AG04450 (cell line): ENCODE measurements around the gene SLC25A47. TPM values are rescaled to one million over a fixed set of nuclear protein-coding genes. Genes with fewer than 3 reads are reported as not detected.

ENCODE experiments used
- CTCF ChIA-PET: fragments of 300-600, 350-600 bp; formaldehyde crosslinking; extraction: SDS; loops from one replicate; lab custom pipeline; 2022; ENCODE audit warnings: antibody characterized with exemption, inconsistent platforms; lab: Charles Lee
- POLR2A ChIA-PET: fragments of 350-600 bp; formaldehyde crosslinking; extraction: SDS; loops from one replicate; lab custom pipeline; 2021; ENCODE audit warnings: antibody characterized with exemption, inconsistent platforms; lab: Yijun Ruan, JAX
- DNase-seq: peaks from one replicate; pipeline ENCODE4 v3.0.0-alpha.2; 2011; ENCODE audit warnings: low read depth, low spot score
- H3K27ac ChIP-seq: one replicate; pipeline ENCODE4 v1.5.1; 2012; ENCODE audit warnings: low read depth, low read length, control low read depth
- H3K27me3 ChIP-seq: one replicate; pipeline ENCODE4 v1.6.0; 2012; ENCODE audit warnings: low read length; ENCODE audit not compliant: control insufficient read depth, insufficient read depth
- H3K4me3 ChIP-seq: 2 replicates; pipeline ENCODE4 v1.5.1; 2011; ENCODE audit warnings: mild to moderate bottlenecking, low read depth, low read length, control low read depth
- H3K9me3 ChIP-seq: 2 replicates; pipeline ENCODE4 v1.5.1; 2012; ENCODE audit warnings: low read length; ENCODE audit not compliant: control insufficient read depth, insufficient read depth
- polyA minus RNA-seq: library from RNA; depleted of rRNA, polyadenylated mRNA; stranded (reverse); fragments of >200 nt; gene quantifications from 2 replicates; pipeline ENCODE4 v1.2.3, GENCODE V29; 2011; rRNA and poly(A)+ RNA removed
- polyA plus RNA-seq: library from polyadenylated mRNA; depleted of rRNA; stranded (reverse); fragments of >200 nt; gene quantifications from 2 replicates; pipeline ENCODE4 v1.2.3, GENCODE V29; 2011; rRNA removed
- TF ChIP-seq, protein P1 (sequence below): IDR thresholded peaks from 2 replicates; pipeline ENCODE4 v1.5.1; 2011; ENCODE audit warnings: low read depth, low read length, control low read depth, inconsistent platforms

SLC25A47 gene, protein sequence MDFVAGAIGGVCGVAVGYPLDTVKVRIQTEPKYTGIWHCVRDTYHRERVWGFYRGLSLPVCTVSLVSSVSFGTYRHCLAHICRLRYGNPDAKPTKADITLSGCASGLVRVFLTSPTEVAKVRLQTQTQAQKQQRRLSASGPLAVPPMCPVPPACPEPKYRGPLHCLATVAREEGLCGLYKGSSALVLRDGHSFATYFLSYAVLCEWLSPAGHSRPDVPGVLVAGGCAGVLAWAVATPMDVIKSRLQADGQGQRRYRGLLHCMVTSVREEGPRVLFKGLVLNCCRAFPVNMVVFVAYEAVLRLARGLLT
- not detected in 2 replicates for polyA plus RNA-seq
- polyA minus RNA-seq = not detected in 2 replicates

DNA sequence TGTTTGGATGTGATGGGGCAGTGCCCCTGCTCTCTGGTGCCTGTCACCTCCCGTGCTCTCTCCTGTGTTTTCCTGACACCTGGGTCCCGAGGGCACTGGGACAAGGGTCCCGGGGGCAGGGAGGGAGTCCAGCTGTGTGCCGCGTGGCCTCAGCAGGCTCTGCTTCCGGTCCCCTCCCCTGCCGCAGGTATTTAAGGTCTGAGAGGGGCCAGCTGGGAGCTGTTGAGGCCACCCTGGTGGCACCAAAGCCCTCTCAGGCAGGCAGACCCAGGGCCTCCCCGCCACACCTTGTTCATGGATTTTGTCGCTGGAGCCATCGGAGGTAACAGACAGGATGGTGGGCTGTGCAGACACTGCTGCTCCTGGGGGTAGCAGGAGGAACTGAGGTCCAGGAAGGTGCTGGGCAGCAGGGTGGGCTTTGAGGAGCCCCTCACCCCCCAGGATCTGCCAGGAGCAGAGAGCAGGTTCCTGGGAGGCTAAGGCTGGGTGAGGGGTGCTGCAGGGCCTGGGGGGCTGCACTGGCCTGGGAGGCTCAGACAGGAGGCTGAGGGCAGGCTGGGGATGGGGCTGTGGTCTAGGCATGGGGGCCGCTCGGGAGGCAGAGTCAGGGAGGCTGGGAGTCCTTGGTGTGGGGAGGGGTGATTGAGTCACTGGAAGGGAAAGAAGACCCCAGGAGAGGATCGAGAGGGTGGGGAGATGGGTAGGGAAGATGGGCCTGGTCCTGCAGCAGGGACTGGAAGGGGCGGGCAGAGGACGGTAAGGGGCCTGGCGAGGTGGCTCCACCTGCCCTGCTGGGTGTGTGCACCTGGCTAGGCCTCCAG, at the start of gene SLC25A47:
Gene SLC25A47, plus strand, starts transcription at position 219 of the 821 bp plus-strand sequence. Its CDS starts 76 bp downstream, at position 295.
- H3K27ac ChIP-seq = no peak within 1 kb of the TSS
- TF ChIP-seq, protein P1, sequence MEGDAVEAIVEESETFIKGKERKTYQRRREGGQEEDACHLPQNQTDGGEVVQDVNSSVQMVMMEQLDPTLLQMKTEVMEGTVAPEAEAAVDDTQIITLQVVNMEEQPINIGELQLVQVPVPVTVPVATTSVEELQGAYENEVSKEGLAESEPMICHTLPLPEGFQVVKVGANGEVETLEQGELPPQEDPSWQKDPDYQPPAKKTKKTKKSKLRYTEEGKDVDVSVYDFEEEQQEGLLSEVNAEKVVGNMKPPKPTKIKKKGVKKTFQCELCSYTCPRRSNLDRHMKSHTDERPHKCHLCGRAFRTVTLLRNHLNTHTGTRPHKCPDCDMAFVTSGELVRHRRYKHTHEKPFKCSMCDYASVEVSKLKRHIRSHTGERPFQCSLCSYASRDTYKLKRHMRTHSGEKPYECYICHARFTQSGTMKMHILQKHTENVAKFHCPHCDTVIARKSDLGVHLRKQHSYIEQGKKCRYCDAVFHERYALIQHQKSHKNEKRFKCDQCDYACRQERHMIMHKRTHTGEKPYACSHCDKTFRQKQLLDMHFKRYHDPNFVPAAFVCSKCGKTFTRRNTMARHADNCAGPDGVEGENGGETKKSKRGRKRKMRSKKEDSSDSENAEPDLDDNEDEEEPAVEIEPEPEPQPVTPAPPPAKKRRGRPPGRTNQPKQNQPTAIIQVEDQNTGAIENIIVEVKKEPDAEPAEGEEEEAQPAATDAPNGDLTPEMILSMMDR = no peak
- DNase-seq = no peak
- no peaks in the 10 kb centered on the region for H3K9me3 ChIP-seq
- ChIA-PET CTCF (no interaction called here), POLR2A (interaction anchor here (0.6 kb wide), 1 partner anchor 37 kb away, joined by 3 read pairs; no protein-coding TSS in a partner anchor)
- H3K4me3 ChIP-seq = no peak within 1 kb of the TSS
- no peaks in the 10 kb centered on the region for H3K27me3 ChIP-seq

DNA sequence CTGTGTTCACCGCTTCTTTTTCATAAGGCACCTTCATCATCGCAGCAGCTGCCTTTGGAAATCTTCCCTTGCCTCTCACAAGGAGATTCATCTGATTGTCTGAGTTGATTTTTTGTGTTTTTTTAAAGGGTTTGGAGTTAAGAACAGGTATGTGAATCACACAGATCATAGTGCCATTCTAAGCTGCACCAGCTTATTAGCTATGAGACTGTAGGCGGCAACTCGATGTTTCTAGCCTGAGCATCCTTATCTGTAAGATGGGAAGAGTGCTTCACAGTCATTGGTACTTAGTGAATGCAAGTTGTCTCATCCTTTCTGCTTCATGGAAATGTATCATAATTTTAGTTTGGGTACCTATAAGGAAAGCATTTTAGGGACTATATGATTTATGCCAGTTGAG, 48.9 kb upstream of the SLC25A47 start:
- ChIA-PET POLR2A (no interaction called here), CTCF (interaction anchor here (3.1 kb wide), 1 partner anchor 11 kb away, joined by 23 read pairs; no protein-coding TSS in a partner anchor)
- DNase-seq = no peak

DNA sequence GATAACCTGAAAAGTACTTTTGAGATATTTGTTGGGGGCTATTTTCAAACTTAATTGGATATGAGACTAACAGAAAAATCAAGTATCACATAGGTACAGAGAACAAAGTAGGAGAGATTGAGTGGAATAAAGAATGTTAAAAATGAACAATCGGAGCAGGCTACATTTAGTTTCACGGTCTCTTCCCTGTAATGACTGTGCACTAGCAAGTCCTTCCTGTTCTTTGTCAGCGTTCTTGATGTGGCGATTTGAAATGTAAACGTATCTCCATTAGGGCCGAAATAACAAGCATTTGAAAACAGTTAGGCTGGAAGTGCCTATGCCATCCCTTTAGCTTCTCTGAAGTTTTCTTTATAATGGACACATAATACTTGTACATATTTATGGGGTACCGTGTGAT, 47.9 kb upstream of the SLC25A47 start:
- Histone ChIP-seq H3K9me3 (no peaks in the 10 kb centered on the region), H3K27me3 (no peaks in the 10 kb centered on the region), H3K4me3 (no peak overlapping the region), H3K27ac (no peak overlapping the region)
- POLR2A ChIA-PET = no interaction called here
- CTCF ChIA-PET = interaction anchor here (3.1 kb wide), 1 partner anchor 10 kb away, joined by 23 read pairs; no protein-coding TSS in a partner anchor
- DNase-seq = no peak
- TF ChIP-seq, protein P1 = no peak

More for the DNA sequence above, 48.9 kb upstream of the SLC25A47 start:
- no peaks in the 10 kb centered on the region for H3K9me3 ChIP-seq
- H3K4me3 ChIP-seq = no peak overlapping the region
- TF ChIP-seq, protein P1 = no peak
- no peak overlapping the region for H3K27ac ChIP-seq
- no peaks in the 10 kb centered on the region for H3K27me3 ChIP-seq

DNA sequence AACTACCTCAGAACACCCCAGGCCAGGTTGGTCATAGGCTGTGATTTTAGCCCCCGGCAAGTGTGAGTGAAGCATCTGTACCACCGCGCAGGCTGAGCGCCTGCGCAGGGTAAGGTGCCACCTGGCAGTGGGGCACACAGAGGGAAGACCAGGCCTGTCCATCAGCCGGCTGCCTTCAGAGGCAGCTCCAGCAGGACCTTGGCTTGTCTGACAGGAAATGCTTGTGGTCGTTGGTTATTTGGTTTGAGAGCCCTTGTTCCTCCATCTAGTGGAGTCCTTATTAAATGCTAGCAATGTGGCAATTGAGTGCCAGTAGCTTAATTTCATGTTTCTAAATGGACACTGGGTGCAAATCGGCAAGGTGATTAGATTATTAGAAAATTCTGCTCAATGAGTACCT, 44.4 kb upstream of the SLC25A47 start:
- H3K27me3 ChIP-seq = no peaks in the 10 kb centered on the region
- no peak for DNase-seq
- peak overlapping the region; percentile 25 for H3K27ac ChIP-seq
- TF ChIP-seq, protein P1 = peak; percentile 45
- no peak overlapping the region for H3K4me3 ChIP-seq
- POLR2A ChIA-PET = interaction anchor here (0.5 kb wide), 1 partner anchor 211 kb away, joined by 3 read pairs; no protein-coding TSS in a partner anchor
- CTCF ChIA-PET = interaction anchor here (0.6 to 1.7 kb wide), 4 partner anchors 15 to 296 kb away, joined by 3 to 7 read pairs (median 4); no protein-coding TSS in a partner anchor
- no peaks in the 10 kb centered on the region for H3K9me3 ChIP-seq
